Activated T-helper 1 cell treated with Interleukin-2 at 50 U/mL for 16 hours (primary cell): ENCODE measurements around the gene SLC48A1.
A peak's percentile ranks its signal among the peaks of the same experiment; 100 is the strongest.
"Not testable (repeated sequence)": the region's sequence is repeated elsewhere in the genome, so short reads cannot be mapped to it uniquely, and the experiment has no call there.

Experiments used
- DNase-seq: peaks from one replicate; pipeline ENCODE4 v3.0.0-alpha.2; 2020; ENCODE audit warnings: low read depth

SLC48A1 gene

DNA sequence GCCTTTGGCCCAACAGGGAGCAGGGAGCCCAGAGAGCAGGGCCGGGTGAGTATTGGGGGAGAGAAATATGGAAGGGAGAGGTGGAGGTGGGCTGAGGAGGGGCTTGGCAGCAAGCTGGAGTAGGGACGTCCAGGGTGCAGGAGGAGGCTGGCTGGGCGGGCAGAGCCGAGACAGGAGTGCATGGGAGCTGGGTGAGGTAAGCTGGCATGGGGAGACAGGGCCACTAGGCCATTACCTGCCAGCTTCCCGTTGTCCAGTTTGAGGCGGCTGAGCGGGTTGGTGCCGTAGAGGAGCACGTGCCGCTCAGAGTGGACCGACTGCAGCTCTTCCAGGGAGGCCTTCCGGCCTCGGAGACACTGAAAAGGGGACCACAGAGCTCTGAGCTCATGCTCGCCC, 18.3 kb downstream of the SLC48A1 start:
- DNase-seq: no peak

DNA sequence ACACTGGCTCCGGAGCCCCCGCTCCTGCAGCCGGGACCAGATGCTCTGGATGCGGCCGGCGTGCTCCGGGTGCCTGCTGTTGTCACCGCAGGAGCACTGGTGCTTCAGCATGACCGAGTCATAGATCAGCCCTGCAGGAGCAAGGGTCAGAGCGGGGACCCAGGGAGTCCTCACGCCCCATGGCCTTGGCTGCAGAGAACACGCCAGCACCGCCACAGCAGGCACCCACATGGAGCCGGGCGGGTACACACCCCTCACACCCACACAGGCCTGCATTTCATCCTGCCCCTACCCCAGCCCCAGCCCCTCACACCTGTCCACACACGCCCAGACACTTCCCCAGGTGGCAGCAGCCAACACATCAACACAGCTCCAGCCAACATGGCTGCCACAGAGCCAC, 18.8 kb downstream of the SLC48A1 start:
- no peak for DNase-seq

DNA sequence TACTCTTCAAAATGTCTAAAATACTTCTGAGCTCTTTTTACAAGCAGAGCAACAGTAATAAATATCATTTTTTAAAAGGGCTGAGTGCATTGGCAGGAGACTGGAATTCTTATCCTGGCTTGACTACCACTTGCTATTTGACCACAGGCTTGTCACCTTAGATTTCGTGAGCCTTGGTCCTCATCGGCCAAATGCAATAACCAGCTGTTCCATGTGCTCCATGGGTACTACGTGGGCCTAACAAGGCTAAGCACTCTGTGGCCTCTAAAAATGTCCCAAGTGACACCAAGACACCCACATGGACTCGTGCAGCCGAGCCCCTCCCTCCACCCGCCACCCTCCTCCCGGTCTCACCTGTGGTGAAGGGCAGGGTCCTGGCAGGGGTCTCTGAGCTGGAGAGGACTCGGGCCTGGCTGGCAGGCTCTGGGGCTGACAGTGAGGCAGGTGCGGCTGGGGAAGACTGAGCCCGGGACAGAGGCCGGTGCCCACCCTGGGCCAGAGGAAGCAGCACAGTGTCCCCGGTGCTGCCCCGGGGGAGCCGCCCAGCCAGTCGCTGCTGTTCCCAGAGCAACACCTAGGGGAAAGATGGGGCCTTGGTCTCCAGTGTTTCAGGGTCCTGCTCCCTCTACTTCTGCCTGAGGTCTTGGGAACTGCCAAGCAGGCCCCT, 20.1 kb downstream of the SLC48A1 start:
- no peak for DNase-seq

DNA sequence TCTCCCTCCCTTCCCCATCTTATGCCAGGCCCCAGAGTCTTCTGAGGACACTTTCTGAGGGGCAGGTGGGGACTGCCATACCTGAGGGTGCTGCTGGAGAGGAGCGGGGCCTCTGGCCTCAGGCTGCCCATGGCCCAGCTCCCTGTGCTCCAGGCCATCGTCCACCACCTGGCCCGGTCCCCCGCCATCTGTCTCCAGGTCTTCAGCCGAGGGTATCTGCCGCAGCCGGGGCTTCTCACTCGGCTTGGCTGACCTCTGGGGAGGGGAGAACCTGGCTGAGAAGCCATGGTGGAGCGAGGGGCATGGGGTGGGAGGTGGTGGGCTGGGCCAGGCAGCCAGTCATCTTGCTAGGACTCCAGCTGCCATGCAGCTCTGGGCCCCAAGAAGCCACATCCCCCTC, 21.6 kb downstream of the SLC48A1 start:
- no peak for DNase-seq

DNA sequence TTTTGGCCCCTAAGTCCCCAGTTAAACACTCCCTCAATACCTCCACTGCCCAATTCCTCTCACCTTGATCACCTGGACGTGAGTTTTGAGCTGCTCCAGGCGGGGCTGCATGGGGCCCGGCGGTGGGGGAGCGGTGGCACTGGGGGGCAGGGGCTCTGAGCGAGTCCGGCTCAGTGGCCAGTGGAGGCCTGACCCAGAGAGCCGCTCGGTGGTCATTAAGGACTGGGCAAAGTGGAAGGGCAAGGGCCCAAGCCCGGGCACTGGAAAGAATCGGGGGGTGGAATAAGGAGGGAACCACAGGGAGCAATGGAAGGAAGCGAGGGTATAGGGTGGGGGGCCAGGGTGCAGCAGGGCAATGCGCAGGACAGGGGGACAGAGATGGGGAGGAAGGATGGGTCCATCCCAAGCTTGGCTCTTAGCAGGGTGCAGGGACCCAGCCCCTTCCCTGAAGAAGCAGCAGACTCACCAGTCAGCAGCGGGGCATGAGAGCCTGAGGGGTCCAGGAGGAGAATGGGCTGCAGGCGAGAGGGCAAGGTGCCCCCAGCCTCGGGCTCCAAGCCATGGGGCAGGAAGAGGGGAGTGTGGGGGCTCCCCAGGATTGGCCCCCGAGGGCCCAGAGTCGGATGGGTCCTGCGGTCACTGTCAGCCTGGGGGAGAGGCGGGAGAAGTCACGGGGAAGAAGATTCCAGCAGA, 22.2 kb downstream of the SLC48A1 start:
- no peak for DNase-seq

DNA sequence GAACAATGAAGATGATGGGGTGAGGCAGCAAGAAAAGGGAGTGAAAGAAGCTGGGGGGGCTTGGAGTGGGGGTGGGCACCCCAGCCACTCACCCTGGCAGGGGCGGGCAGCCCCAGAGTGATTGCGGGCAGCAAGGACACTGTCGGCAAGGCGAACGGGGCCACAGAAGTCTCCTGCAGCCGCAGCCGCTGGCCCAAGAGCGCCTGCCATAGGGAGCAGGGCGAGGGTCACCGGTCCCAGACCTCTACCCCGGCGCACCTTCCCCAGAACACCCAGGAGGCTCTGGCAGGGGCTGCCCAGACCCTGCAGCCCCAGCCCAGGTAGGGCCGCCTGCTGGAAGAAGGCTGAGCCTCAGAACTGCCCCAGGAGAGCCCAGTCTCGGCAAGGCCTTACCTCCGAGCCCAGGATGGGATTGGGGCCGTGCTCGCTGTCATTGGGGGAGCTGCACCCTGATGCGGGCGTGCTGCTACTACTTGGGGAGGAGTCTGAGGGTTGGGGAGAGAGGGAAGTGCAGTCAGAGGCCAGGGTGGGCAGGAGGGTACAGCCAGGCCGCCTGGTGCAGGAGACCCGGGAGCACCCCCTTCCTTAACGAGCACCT, 22.9 kb downstream of the SLC48A1 start:
- DNase-seq: no peak

DNA sequence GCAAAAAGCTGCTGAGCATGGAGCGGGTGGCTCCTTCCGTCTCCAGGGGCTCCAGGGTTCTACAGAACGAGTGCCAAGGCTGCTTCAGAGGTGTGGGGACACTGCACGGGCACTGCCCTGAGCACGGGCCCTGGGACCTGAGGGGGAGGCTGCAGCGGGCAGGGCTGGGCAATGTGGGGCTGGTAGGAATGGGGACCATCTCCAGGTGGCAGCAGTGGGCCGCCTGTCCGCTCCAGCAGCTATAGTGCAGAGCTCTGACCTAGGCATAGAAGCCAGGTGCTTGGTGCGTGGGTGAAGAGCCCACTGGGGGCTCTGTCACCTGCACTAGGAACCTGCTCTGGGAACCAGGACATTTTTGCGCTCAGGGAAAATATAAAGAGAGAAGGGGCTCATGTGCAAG, 24.4 kb downstream of the SLC48A1 start:
- no peak for DNase-seq

DNA sequence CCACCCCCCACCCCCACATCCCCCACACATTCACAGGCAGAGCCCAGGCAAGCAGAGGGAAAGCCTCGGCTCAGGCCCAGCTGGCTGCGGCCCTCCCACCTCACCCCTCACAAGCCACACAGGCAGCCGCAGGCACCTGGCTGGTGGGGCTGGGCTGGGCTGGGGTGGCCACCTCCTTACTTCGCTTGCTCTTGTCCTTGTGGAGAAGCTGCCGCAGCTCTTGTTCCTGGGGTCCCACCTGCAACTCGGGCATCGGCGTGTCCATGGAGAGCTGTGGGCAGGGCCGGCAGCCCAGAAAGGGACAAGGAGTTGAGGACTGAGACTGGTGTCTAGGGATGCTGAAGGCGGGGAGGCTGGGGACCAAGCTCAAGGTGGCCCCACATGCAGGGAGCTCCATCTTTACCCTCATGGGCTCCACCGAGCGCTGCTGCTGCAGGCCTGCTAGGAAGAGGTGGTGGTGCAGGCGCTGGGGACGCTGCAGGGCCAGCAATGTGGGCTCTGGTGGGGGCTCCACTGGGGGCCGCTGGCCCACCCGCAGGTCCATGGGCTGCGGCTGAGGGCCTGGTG, 25.4 kb downstream of the SLC48A1 start:
- no peak for DNase-seq

DNA sequence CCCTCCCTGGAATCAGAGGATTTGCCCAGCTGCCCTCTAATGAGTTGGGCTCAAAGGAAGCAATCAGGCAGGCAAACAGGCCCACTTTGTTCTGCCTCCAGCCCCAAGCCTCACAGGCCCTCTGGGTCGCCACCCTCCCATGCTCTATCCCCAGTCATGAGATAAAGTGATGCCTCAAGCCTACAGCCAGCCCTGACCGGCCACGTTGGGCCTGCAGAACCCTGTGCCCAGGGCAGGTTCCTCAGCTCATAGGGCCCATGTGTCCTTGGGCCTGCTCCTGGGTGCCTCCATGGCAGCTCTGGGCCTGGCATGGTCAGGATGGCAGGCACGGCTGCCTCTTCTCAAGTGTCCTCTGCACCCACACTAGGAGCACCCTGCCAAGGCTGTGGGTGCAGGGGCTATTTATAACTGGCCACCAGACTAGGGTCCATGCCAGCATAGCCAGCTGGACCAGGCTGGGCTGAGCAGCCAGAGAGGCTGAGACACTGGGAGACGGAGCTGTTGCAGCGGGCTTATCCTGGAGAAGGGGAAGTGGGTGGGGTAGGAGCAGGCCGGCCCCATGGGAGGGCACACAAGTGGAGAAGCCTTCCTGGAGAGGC, 26.4 kb downstream of the SLC48A1 start:
- DNase-seq: no peak

DNA sequence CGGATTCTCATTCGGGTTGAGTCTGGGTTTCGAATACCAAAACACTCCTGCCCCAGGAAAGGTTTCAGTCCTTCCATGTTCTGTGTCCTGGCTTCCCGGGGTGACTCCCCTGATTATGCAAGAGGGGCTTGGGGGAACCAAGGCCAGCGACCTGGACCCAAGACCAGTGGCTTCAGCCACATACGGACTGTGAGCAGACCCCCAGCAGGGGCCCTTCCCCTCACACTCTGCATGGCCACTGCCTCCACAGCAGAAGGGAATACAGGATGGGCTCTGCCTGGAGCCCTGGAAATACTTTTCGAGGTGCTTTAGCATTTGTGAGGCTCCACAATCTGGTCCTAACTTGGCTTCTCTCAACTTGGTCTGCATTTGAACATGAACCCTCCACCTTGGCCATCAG, 27.5 kb downstream of the SLC48A1 start:
- no peak for DNase-seq

DNA sequence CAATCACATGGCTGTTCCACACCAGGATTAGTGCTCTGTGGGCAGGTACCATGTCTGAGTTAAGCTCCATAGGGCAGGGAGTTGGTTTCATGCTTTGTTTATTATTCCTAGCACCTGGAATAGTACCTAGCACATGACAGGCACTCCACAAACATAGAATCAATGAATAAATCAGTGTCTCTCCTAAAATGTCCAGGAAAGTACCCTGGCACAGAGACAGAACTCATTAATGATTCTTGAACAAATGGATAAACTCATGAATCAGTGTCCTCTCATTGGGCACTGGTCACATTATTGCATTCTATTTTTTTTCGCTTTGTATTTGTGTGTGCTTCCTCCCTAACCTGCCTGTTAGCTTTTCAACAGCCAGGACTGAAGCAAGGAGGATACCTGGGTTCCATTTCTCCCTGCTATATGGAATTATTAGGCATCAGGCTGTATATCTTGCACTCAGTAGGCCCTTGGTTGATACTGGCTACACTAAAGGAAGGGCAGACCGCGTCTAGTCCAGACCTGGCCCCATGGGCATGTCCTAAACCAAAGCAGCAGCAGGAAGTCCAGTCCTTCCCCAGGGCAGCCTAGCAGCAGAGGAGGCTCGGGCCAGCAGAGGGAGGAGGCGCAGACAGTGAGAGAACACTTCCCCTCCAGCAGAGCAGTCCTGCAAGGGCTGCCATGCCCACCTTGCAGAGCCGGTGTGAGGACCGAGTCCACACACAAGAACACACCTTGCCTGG, 28.3 kb downstream of the SLC48A1 start:
- DNase-seq: no peak

DNA sequence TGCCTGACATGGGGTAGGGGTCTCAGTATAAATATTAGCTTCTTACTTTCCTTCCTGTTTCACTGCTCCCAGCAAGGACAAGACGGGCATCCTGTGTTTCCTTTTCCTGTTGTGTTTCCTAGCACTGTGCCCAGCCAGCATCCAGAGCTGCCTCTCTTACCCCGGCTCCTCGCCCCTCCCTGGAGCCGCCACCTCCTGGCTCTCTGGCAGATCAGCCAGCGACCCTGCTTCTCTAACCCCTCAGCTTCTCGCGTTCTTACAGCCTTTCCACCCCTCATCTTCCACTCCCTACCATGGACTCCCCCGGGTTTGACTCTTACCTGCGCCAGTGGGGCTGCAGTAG, 28.8 kb downstream of the SLC48A1 start:
- no peak for DNase-seq

DNA sequence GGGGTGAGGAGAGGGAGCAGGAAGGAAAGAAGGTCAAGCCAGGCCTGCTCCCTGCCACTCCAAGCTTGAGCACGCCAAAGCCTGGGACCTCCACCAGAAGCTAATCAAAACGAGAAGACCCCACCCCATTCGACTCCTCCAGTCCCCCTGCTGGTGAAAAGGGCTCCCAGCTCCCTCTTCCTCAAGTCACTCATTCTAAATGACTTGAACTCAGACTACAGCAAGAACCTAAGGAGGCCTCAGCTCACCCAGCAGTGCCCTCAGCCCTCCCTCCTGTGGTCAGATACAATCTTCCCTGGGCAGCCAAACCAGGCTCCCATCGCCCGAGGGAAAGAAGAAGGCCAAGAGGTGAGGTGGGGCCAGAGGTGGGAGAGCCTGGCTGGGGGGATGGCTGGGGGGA, 29.3 kb downstream of the SLC48A1 start:
- no peak for DNase-seq

DNA sequence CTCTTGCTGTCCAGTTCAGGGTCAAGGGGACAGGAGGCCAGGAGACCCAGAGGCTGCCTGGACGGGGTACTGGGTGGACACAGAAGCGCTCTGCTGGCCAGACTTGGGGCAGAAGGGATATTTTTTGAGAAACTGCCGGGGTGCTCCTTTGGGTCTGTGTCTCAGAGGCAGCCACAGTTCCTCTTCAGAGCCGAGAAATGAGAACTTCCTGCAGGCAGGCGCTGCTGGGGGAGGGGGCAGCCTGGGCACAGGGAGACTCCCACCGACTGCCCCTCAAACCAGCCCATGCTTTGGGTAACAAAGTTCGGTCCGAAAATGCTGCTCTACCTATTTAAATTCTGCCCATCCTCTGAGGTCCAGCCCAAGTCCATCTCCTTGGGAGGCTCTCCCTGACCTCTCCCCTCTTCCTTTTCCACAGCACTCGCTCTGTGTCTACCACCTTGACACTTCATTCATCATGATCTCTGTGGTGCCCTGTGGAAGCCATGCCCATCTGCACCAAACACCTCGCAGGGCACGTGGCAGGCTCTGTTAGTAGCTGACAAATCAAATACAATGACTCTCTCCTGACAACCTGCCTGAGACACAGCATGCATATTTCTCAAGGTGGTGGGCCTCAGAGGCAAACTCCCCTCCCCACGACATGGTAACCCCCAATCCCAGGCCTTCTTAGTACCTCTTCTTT, 30.3 kb downstream of the SLC48A1 start:
- no peak for DNase-seq

DNA sequence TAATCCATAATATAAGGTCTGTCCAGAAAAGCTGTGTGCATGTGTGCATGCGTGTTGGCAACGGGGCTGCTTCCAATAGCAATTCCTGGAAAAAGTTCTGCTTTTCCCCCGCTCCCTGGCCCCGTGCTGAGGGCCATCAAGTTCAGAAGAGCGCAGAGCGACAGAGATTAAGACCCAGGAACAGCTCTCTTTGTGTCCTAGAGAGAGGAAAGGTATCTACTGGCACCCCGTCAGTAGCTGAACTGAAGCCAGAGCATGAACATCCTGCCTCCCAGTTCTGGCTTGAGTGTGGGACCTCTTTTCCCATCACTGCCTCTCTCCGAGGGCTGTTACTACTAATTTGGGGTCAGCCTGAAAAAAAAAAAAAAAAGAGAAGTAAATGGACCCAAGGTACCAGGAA, 31.1 kb downstream of the SLC48A1 start:
- no peak for DNase-seq

DNA sequence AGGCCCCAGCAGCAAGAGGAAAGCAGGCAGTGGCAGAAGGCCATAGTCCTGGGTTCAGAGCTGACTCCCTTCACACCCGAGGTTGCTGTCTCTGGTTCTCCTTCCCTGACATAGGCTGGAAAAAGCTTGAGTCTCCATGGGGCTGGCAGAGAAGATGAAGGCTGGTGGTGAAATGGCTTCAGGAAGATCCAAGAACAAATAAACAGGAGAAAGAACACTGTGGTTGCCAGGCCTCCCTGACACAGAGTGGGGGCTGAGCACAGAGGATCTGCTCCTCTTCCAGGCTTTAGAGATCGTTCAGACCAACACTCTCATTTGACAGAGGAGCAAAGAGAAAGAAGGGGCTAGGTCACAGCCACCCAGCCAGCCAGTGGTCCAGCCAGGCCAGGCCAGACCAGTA, 32.4 kb downstream of the SLC48A1 start:
- DNase-seq: no peak

DNA sequence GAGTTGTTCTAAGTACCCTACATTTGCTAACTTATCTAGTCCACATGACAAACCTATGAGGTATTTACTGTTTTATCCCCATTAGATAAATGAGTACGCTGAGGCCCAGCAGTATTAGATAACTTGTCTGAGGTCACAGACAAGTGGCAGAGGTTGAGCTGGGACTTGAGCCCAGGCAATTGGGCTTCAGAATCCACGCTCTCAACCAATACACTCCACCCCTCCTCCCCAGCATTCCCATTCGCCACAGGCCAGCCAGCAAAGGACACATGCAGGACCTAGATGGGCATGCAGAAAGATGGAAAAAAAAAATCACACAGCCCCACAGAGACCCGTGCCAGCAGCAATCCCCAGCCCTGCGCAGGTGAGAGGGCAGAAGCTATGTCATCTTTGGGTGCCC, 34.3 kb downstream of the SLC48A1 start:
- no peak for DNase-seq

DNA sequence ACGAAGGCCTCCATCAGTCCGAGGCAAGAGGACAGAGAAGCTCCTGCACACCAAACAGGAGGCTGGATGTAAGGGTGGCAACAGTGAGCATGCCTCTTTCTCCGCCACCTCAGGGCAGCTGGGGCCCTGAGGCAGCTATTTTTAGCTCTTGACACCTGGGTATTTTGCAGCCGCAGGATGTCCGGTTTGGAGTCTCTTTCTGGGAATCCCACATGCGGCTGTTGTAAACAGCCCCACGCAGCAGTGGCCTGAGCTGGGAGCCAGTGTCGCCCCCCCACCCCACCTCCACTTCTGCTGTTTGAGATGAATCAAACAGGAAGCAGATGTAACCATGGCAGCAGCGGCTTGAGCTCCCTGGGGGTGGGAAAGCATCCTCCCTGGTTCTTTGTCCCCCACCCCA, 35.0 kb downstream of the SLC48A1 start:
- peak; percentile 64 for DNase-seq

DNA sequence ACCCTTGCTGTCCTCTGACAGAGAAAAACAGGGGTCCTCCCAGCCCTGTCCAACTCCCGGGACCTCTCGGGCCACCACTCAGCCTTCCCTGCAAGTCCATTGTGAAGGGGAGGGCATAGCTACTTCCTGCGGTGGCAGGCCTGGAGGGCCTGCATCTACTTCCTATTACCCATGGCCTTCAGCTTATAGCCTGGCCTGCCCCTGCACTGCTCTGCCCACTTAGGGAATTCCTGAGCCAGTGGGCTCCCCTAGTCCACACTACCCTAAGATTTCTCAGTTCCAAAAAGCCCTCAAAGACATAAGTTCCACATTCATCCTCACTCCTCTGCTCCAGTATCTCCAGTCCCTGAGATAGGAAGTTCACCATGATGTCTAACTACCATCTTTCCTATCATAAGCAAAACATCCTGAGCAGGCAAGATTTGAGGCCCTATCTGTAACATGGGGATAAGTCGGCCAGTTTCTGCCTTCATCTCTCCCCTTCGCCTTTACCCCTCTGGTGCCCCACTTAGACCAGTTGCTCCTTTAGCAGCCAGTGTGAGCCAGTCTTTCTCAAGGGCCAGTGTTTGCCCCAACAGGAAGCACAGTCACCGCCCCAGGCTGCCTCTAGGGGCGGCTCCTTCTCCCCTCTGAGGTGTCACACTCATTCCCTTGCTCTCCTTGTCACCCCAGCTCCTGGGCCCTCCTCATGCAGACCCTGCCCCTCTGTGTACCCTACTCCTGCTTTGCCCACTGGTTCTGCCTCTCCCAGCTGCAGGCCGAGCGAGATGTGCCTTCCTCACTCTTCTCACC, 35.7 kb downstream of the SLC48A1 start:
- DNase-seq: no peak

DNA sequence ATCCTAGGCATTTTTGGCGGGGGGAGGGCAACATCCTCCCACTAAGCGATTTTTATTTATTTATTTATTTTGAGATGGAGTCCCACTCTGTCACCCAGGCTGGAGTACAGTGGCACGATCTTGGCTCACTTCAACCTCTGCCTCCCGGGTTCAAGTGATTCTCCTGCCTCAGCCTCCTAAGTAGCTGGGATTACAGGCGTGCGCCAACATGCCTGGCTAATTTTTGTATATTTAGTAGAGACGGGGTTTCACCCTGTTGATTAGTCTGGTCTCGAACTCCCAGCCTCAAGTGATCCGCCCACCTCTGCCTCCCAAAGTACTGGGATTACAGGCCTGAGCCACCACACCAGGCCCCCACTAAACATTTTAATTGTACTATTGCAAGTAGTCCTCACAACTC, 36.5 kb downstream of the SLC48A1 start:
- not testable (repeated sequence) for DNase-seq

DNA sequence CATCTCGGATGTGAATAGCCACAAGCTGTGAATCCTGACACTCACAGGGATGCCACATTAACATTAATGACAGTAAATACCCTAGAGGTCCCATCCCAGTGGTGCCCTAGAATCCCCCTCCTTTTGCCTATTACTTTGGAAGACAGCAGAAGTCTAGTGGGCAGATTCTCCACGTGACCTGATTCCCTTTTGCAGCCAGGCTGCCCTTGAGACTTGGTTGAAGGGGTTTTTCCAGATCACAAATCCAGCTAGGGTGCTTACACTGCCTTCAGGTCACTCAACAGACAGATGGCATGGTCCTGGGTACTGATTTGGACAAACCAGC, 38.0 kb downstream of the SLC48A1 start:
- DNase-seq: no peak
